Measurements from ENCODE around the gene PIK3CB.

GRCh38 chr3:138827222-138827621 lies 7.5 kb downstream of the PIK3CB start:
- no peak for TF ChIP-seq CTCF (IDR thresholded peaks at IDR 0.05)
- TF ChIP-seq ZFX (IDR thresholded peaks at IDR 0.05; ENCODE audit: borderline replicate concordance) = no peak

Data from 22Rv1 (cell line).